ENCODE measurements around the gene TAOK3. TPM values are rescaled to one million over a fixed set of nuclear protein-coding genes. Genes with fewer than 3 reads are reported as not detected.
A peak's percentile ranks its signal among the peaks of the same experiment; 100 is the strongest.
"Not testable (repeated sequence)": the region's sequence is repeated elsewhere in the genome, so short reads cannot be mapped to it uniquely, and the experiment has no call there.

The TAOK3 gene
- total RNA-seq, 3 donors from 2014 or later, result 43.5 to 57.8 (median 46.9) TPM

DNA sequence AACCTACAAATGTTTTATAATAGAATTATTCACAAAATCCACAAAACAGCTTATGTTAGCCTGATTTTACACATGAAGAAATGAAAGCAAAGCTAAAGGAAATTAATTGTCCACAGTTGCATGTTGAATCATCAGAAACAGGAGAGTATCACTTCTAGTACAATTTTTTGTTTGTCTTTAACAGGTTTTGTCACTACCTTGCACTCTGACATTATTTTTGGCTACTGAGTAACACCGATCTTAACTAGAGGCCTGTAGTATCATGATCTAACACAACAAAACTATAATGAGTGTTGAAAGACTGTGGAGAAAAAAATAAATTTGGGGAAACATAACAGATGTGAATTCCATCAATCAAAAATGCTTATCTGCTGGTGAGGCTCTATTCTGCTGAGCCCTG lies 60.1 kb downstream of the TAOK3 start:
- H3K27ac ChIP-seq, result no peak overlapping the region
- TF ChIP-seq POLR2AphosphoS5 (IDR thresholded peaks at IDR 0.05), result no peak
- TF ChIP-seq POLR2A (IDR thresholded peaks at IDR 0.05), result no peak
- TF ChIP-seq, protein P1, sequence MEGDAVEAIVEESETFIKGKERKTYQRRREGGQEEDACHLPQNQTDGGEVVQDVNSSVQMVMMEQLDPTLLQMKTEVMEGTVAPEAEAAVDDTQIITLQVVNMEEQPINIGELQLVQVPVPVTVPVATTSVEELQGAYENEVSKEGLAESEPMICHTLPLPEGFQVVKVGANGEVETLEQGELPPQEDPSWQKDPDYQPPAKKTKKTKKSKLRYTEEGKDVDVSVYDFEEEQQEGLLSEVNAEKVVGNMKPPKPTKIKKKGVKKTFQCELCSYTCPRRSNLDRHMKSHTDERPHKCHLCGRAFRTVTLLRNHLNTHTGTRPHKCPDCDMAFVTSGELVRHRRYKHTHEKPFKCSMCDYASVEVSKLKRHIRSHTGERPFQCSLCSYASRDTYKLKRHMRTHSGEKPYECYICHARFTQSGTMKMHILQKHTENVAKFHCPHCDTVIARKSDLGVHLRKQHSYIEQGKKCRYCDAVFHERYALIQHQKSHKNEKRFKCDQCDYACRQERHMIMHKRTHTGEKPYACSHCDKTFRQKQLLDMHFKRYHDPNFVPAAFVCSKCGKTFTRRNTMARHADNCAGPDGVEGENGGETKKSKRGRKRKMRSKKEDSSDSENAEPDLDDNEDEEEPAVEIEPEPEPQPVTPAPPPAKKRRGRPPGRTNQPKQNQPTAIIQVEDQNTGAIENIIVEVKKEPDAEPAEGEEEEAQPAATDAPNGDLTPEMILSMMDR (IDR thresholded peaks at IDR 0.05), result no peak
- no peak for DNase-seq (ENCODE audit: low spot score in 2 of 2)
- H3K9me3 ChIP-seq, result no peaks in the 10 kb centered on the region
- H3K4me3 ChIP-seq, result no peak overlapping the region
- H3K4me1 ChIP-seq, result peaks cover 0 to 12% of the 10 kb centered on the region in 2 donors
- H3K27me3 ChIP-seq, result no peaks in the 10 kb centered on the region
- intact Hi-C loops (cut with DNase I; ENCODE audit: low total_unique reads), result no loop called here
- no peaks in the 10 kb centered on the region for H3K36me3 ChIP-seq

DNA sequence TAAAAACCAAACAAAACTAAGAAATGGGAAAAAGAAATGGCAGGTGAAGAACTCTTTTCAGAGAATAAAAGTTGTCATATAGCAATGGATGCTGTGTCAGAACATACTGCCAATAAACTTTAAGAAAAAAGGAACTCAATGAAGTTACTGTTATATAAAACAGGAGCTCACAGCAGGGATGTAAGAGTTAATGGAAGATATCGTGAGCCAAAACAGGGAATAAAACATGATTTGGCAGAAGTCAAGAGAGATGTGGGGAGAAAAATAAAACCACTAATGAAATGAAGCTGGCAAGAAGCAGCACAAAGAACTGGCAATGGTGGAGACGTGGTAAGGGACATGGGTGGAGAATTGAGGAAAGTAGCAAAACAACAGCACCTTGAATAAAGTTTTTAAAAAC lies 61.0 kb downstream of the TAOK3 start:
- H3K27ac ChIP-seq, result no peak overlapping the region
- intact Hi-C loops (cut with DNase I; ENCODE audit: low total_unique reads), result no loop called here
- no peaks in the 10 kb centered on the region for H3K9me3 ChIP-seq
- no peak for DNase-seq (ENCODE audit: low spot score in 2 of 2)
- H3K27me3 ChIP-seq, result no peaks in the 10 kb centered on the region
- H3K36me3 ChIP-seq, result no peaks in the 10 kb centered on the region
- no peak overlapping the region for H3K4me3 ChIP-seq
- TF ChIP-seq POLR2A (IDR thresholded peaks at IDR 0.05) (no peak), POLR2AphosphoS5 (IDR thresholded peaks at IDR 0.05) (no peak)
- TF ChIP-seq, protein P1 (IDR thresholded peaks at IDR 0.05), result no peak
- peaks cover 0 to 12% of the 10 kb centered on the region in 2 donors for H3K4me1 ChIP-seq

DNA sequence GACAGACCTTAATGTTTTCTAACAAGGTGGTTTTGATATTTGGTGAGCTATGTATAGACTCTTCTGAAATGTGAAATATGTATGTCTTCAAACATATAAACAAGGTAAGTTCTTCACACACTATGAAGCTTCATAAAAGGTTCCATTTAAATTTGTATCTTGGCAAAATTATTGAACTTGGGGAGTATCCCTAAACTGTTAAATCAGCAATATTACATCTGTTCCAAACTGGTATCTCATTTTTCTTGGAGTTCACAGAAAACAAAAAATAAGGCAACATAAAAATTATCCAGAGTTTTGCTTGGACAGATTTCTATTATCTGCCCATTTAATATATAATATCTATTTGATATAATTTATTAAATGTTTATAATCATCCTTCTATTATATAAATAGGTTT lies 62.4 kb downstream of the TAOK3 start:
- TF ChIP-seq, protein P1 (IDR thresholded peaks at IDR 0.05), result no peak
- TF ChIP-seq POLR2AphosphoS5 (IDR thresholded peaks at IDR 0.05) (no peak), POLR2A (IDR thresholded peaks at IDR 0.05) (no peak)
- Histone ChIP-seq H3K27me3 (no peaks in the 10 kb centered on the region), H3K4me1 (peaks cover 0 to 12% of the 10 kb centered on the region in 2 donors), H3K27ac (no peak overlapping the region), H3K36me3 (no peaks in the 10 kb centered on the region), H3K4me3 (no peak overlapping the region), H3K9me3 (no peaks in the 10 kb centered on the region)
- DNase-seq (ENCODE audit: low spot score in 2 of 2), result no peak
- intact Hi-C loops (cut with DNase I; ENCODE audit: low total_unique reads), result no loop called here

DNA sequence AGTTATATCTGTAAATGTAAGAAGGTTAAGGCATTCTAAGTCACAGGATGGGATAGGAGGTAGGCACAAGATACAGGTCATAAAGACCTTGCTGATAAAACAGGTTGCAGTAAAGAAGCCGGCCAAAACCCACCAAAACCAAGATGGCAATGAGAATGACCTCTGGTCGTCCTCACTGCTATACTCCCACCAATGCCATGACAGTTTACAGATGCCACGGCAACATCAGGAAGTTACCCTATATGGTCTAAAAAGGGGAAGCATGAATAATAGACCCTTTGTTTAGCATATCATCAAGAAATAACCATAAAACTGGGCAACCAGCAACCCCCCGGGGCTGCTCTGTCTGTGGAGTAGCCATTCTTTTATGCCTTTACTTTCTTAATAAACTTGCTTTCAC lies 64.7 kb downstream of the TAOK3 start:
- peak overlapping the region in 1 of 2 donors; percentile 54 for H3K27ac ChIP-seq
- DNase-seq (ENCODE audit: low spot score in 2 of 2); H3K4me3 ChIP-seq: not testable (repeated sequence)

DNA sequence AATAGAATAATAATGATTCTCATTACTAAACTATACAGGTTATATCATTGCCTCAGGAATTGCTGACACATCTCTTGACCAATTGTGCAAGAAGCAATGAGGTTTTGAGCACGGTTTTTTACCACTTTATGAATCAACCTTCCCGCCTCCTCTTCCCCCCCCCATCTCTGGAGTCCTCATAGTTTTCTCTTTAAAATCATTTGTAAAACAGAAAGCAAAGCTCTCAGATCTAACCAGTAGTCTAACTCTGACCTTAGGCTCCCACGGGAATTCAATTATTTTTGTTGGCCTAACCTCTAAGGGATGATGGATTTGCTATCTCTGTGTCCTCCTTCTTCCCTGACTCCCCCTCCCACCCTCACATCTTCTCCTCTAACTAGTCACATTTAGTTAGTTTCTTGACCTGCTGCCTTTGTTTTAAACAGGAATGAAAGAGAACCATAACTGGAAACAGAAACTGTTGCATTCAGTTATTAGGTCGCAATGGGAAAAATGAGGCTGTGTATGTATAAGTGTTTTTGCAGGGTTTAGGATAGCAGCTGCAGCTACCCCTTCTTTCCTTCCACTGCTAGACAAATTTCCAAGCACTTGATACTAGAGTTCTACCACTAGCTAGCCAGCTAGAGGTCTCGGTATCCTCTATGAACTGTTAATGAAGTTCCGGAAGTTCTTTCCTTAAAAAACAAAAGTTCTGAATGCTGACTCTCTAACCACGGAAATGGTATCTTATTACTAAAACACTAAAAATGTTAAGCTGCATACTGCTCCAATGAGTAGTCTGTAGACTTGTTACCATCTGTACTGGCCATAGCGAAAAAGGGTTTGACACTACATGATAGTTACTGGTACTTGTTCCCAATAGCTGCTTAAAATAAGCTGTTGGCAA lies 65.4 kb downstream of the TAOK3 start:
- Histone ChIP-seq H3K9me3 (no peaks in the 10 kb centered on the region), H3K4me1 (peaks cover 0 to 10% of the 10 kb centered on the region in 2 donors), H3K4me3 (peak overlapping the region in 2 of 3 donors; percentile 21 to 48), H3K27me3 (no peaks in the 10 kb centered on the region), H3K36me3 (no peaks in the 10 kb centered on the region), H3K27ac (peak overlapping the region; percentile 54 to 72)
- no peak for DNase-seq (ENCODE audit: low spot score in 2 of 2)
- intact Hi-C loops (cut with DNase I; ENCODE audit: low total_unique reads), result no loop called here
- TF ChIP-seq, protein P1 (IDR thresholded peaks at IDR 0.05), result no peak
- no peak for TF ChIP-seq POLR2A (IDR thresholded peaks at IDR 0.05)
- TF ChIP-seq POLR2AphosphoS5 (IDR thresholded peaks at IDR 0.05), result no peak

More for the DNA sequence above, 64.7 kb downstream of the TAOK3 start:
- peaks cover 0 to 12% of the 10 kb centered on the region in 2 donors for H3K4me1 ChIP-seq
- intact Hi-C loops (cut with DNase I; ENCODE audit: low total_unique reads); H3K36me3 ChIP-seq; H3K27me3 ChIP-seq; H3K9me3 ChIP-seq: not testable (repeated sequence)

Measured in breast epithelium (tissue), 4 donors.